Common myeloid progenitor, CD34-positive (primary cell): Measurements from ENCODE around the gene SCN1B.

Experiments
- CTCF ChIA-PET: fragments of 350-600 bp; sonication (Branson Sonifier 250); formaldehyde crosslinking; loops from one replicate; lab custom pipeline; 2021; ENCODE audit warnings: antibody characterized with exemption; lab: Charles Lee
- POLR2A ChIA-PET: fragments of 350-600 bp; sonication (Branson Sonifier 250); formaldehyde crosslinking; loops from one replicate; lab custom pipeline; 2021; ENCODE audit warnings: antibody characterized with exemption; lab: Charles Lee
- DNase-seq, 3 donors: peaks; one replicate each; pipeline versions ENCODE4 v3.0.0 to v3.0.0-alpha.2; 2013
- H3K27ac ChIP-seq, 2 experiments: 1 replicate in 1 of 2; 2 replicates in 1 of 2; pipeline ENCODE4 v1.7.0; 2013; ENCODE audit warnings: inconsistent platforms in 2 of 2, low read length in 2 of 2, mild to moderate bottlenecking in 2 of 2, low read depth in 1 of 2, moderate library complexity in 1 of 2; ENCODE audit not compliant: severe bottlenecking in 2 of 2, insufficient read depth in 1 of 2, poor library complexity in 1 of 2
- H3K27me3 ChIP-seq, 5 experiments: replicated peaks in 2 of 5; 1 replicate in 3 of 5; 2 replicates in 2 of 5; pipeline versions ENCODE4 v1.6.1 to v1.7.0; 2013; ENCODE audit warnings: low read length in 4 of 5, mild to moderate bottlenecking in 2 of 5, moderate library complexity in 2 of 5, inconsistent platforms in 1 of 5; ENCODE audit not compliant: insufficient read depth in 5 of 5, control insufficient read depth in 4 of 5
- H3K36me3 ChIP-seq, 4 experiments: 1 replicate in 2 of 4; 2 replicates in 2 of 4; pipeline versions ENCODE4 v1.6.1 to v1.7.0; 2013; ENCODE audit warnings: low read length in 3 of 4, control low read depth in 1 of 4, mild to moderate bottlenecking in 1 of 4; ENCODE audit not compliant: control insufficient read depth in 4 of 4, insufficient read depth in 4 of 4
- H3K4me1 ChIP-seq, 4 experiments: 1 replicate in 3 of 4; 2 replicates in 1 of 4; pipeline versions ENCODE4 v1.6.1 to v1.7.1; 2013; ENCODE audit warnings: low read length in 3 of 4, mild to moderate bottlenecking in 3 of 4, control low read depth in 1 of 4, inconsistent platforms in 1 of 4, moderate library complexity in 1 of 4; ENCODE audit not compliant: control insufficient read depth in 4 of 4, insufficient read depth in 4 of 4; ENCODE audit errors: control extremely low read depth in 1 of 4
- H3K4me3 ChIP-seq, 7 experiments: 1 replicate in 4 of 7; 2 replicates in 3 of 7; pipeline versions ENCODE4 v1.5.1 to v1.7.0; 2013; ENCODE audit warnings: mild to moderate bottlenecking in 7 of 7, low read length in 6 of 7, moderate library complexity in 6 of 7, inconsistent platforms in 2 of 7, low read depth in 2 of 7, control low read depth in 1 of 7; ENCODE audit not compliant: insufficient read depth in 4 of 7, control insufficient read depth in 1 of 7; ENCODE audit errors: extremely low read depth in 1 of 7
- H3K9me3 ChIP-seq, 5 experiments: 1 replicate in 4 of 5; 2 replicates in 1 of 5; pipeline versions ENCODE4 v1.6.1 to v1.7.1; 2013; ENCODE audit warnings: low read length in 4 of 5, mild to moderate bottlenecking in 2 of 5, inconsistent platforms in 1 of 5, low read depth in 1 of 5, moderate library complexity in 1 of 5; ENCODE audit not compliant: control insufficient read depth in 4 of 5, insufficient read depth in 2 of 5; ENCODE audit errors: control extremely low read depth in 1 of 5
- WGBS: methylation state at CpG from one replicate; pipeline ENCODE4 v1.1.5; 2013; ENCODE audit not compliant: insufficient coverage; 5-methylcytosine and 5-hydroxymethylcytosine counted together

The SCN1B gene

GRCh38 chr19:35059799-35060091 is 29.5 kb downstream of the SCN1B start:
- no peaks in the 10 kb centered on the region for H3K36me3 ChIP-seq
- no peak for DNase-seq
- H3K9me3 ChIP-seq: no peaks in the 10 kb centered on the region
- H3K4me3 ChIP-seq: no peak overlapping the region
- 96% methylated on average over 14 of the region's 15 CpGs for WGBS
- peaks cover 0 to 5% (median 2%) of the 10 kb centered on the region in 4 experiments for H3K4me1 ChIP-seq
- no peak overlapping the region for H3K27ac ChIP-seq
- ChIA-PET CTCF (no interaction called here), POLR2A (interaction anchor here (1.2 kb wide), 1 partner anchor 11 kb away, joined by 3 read pairs; no protein-coding TSS in a partner anchor)
- H3K27me3 ChIP-seq: peaks cover 0 to 2% (median 0%) of the 10 kb centered on the region in 5 experiments

GRCh38 chr19:35060160-35060855 is 30.0 kb downstream of the SCN1B start:
- H3K4me3 ChIP-seq: no peak overlapping the region
- peaks cover 0 to 2% (median 0%) of the 10 kb centered on the region in 5 experiments for H3K27me3 ChIP-seq
- H3K27ac ChIP-seq: no peak overlapping the region
- ChIA-PET POLR2A (interaction anchor here (1.2 kb wide), 1 partner anchor 11 kb away, joined by 3 read pairs; no protein-coding TSS in a partner anchor), CTCF (no interaction called here)
- H3K9me3 ChIP-seq: no peaks in the 10 kb centered on the region
- H3K4me1 ChIP-seq: peaks cover 0 to 5% (median 2%) of the 10 kb centered on the region in 4 experiments
- WGBS: 96% methylated on average over 19 of the region's 29 CpGs
- H3K36me3 ChIP-seq: no peaks in the 10 kb centered on the region
- no peak for DNase-seq

GRCh38 chr19:35061583-35062373 is 31.5 kb downstream of the SCN1B start:
- CTCF ChIA-PET: interaction anchor here (1.1 to 2.3 kb wide), 3 partner anchors 18 to 80 kb away, joined by 3 to 7 read pairs (median 5); no protein-coding TSS in a partner anchor

GRCh38 chr19:35062942-35063341 is 32.7 kb downstream of the SCN1B start:
- Histone ChIP-seq H3K27me3 (peaks cover 0 to 2% (median 0%) of the 10 kb centered on the region in 5 experiments), H3K4me3 (no peak overlapping the region), H3K9me3 (no peaks in the 10 kb centered on the region), H3K36me3 (no peaks in the 10 kb centered on the region), H3K4me1 (no peaks in the 10 kb centered on the region), H3K27ac (no peak overlapping the region)
- no peak for DNase-seq
- 93% methylated on average over 3 of the region's 7 CpGs for WGBS
- CTCF ChIA-PET: interaction anchor here (2.2 to 6.2 kb wide), 4 partner anchors 19 to 72 kb away, joined by 5 to 50 read pairs (median 9); partner anchors contain the start of gene LGI4
- POLR2A ChIA-PET: interaction anchor here (0.7 kb wide), 1 partner anchor 446 kb away, joined by 3 read pairs; no protein-coding TSS in a partner anchor

More at GRCh38 chr19:35061583-35062373, 31.5 kb downstream of the SCN1B start:
- Histone ChIP-seq H3K36me3 (no peaks in the 10 kb centered on the region), H3K4me1 (no peaks in the 10 kb centered on the region), H3K27me3 (peaks cover 0 to 2% (median 0%) of the 10 kb centered on the region in 5 experiments), H3K9me3 (no peaks in the 10 kb centered on the region), H3K27ac (no peak overlapping the region), H3K4me3 (no peak overlapping the region)
- no peak for DNase-seq
- WGBS: 93% methylated on average over 7 of the region's 7 CpGs
- POLR2A ChIA-PET: no interaction called here

GRCh38 chr19:35063940-35064818 is 33.9 kb downstream of the SCN1B start:
- Histone ChIP-seq H3K36me3 (no peaks in the 10 kb centered on the region), H3K9me3 (no peaks in the 10 kb centered on the region), H3K4me1 (no peaks in the 10 kb centered on the region), H3K4me3 (no peak overlapping the region), H3K27me3 (peaks cover 0 to 4% (median 0%) of the 10 kb centered on the region in 5 experiments), H3K27ac (no peak overlapping the region)
- 93% methylated on average over 5 of the region's 10 CpGs for WGBS
- DNase-seq: peak in 2 of 3 donors; percentile 43 to 64
- ChIA-PET POLR2A (no interaction called here), CTCF (interaction anchor here (0.6 to 6.2 kb wide), 9 partner anchors 7 to 638 kb away, joined by 3 to 50 read pairs (median 4); partner anchors contain the start of gene LGI4)

GRCh38 chr19:35065574-35065973 is 35.3 kb downstream of the SCN1B start:
- no peak for DNase-seq
- Histone ChIP-seq H3K9me3 (peaks cover 0 to 3% (median 0%) of the 10 kb centered on the region in 5 experiments), H3K36me3 (no peaks in the 10 kb centered on the region), H3K27ac (no peak overlapping the region), H3K4me1 (no peaks in the 10 kb centered on the region), H3K27me3 (peaks cover 0 to 4% (median 0%) of the 10 kb centered on the region in 5 experiments), H3K4me3 (no peak overlapping the region)
- CTCF ChIA-PET: interaction anchor here (1.1 to 6.2 kb wide), 9 partner anchors 9 to 83 kb away, joined by 3 to 50 read pairs (median 11); partner anchors contain the start of gene LGI4
- POLR2A ChIA-PET: no interaction called here
- 94% methylated on average over 8 of the region's 10 CpGs for WGBS
